Dermis microvascular lymphatic vessel endothelial cell (primary cell): ENCODE data around the gene ZNHIT1. TPM values are rescaled to one million over a fixed set of nuclear protein-coding genes. Genes with fewer than 3 reads are reported as not detected.

ENCODE experiments used
- DNase-seq, 2 donors: peaks; one replicate each; pipeline versions ENCODE4 v3.0.0 to v3.0.0-alpha.2; 2010; ENCODE audit warnings: low read depth in 2 of 2
- total RNA-seq: library from RNA; depleted of rRNA; stranded (reverse); fragments of >200 nt; gene quantifications from 2 replicates; pipeline ENCODE4 v1.2.1, GENCODE V29; 2014

ZNHIT1 gene
- total RNA-seq = 71.7 and 83.1 TPM in 2 replicates

GRCh38 chr7:101217388-101218235 is at the start of gene ZNHIT1, which contains the start of gene PLOD3:
Gene ZNHIT1 (plus strand): TSS chr7:101218165. CDS start chr7:101218196, 31 bp downstream.
Gene PLOD3 (minus strand): TSS chr7:101217581. CDS start chr7:101217274, 307 bp downstream.
- peak; percentile 95 to 98 for DNase-seq

- no peak for DNase-seq
These were observed 49.4 kb upstream of the ZNHIT1 start for GRCh38 chr7:101168412-101169049.

GRCh38 chr7:101169110-101169837 is 48.7 kb upstream of the ZNHIT1 start:
- DNase-seq = no peak

- peak in 1 of 2 donors; percentile 65 for DNase-seq
These were observed 48.0 kb upstream of the ZNHIT1 start for GRCh38 chr7:101169838-101170551.

- DNase-seq = no peak
These were observed 47.1 kb upstream of the ZNHIT1 start for GRCh38 chr7:101170617-101171441.

GRCh38 chr7:101171442-101171837 is 46.5 kb upstream of the ZNHIT1 start:
- no peak for DNase-seq

GRCh38 chr7:101172005-101172853 is 45.7 kb upstream of the ZNHIT1 start:
- DNase-seq = no peak

GRCh38 chr7:101172854-101173751 is 44.9 kb upstream of the ZNHIT1 start:
- DNase-seq = peak in 1 of 2 donors; percentile 59

GRCh38 chr7:101173752-101174244 is 44.2 kb upstream of the ZNHIT1 start:
- no peak for DNase-seq

- DNase-seq = no peak
These were observed 43.6 kb upstream of the ZNHIT1 start for GRCh38 chr7:101174322-101174854.

GRCh38 chr7:101175664-101176063 is 42.3 kb upstream of the ZNHIT1 start:
- no peak for DNase-seq

GRCh38 chr7:101177644-101178043 is 40.3 kb upstream of the ZNHIT1 start:
- DNase-seq = no peak

- DNase-seq = no peak
These were observed 38.8 kb upstream of the ZNHIT1 start for GRCh38 chr7:101179117-101179516.

- DNase-seq = no peak
These were observed 38.3 kb upstream of the ZNHIT1 start for GRCh38 chr7:101179713-101180112.

GRCh38 chr7:101180130-101180755 is 37.7 kb upstream of the ZNHIT1 start, which contains the start of gene NAT16:
Gene NAT16 (minus strand): TSS chr7:101180293. CDS start chr7:101174807, 5,486 bp downstream.
- DNase-seq = no peak

GRCh38 chr7:101185258-101185839 is 32.6 kb upstream of the ZNHIT1 start:
- DNase-seq = no peak

- no peak for DNase-seq
These were observed 31.8 kb upstream of the ZNHIT1 start for GRCh38 chr7:101186194-101186593.
